ENCODE data around the gene PROP1.
A peak's percentile ranks its signal among the peaks of the same experiment; 100 is the strongest.
"Not testable (repeated sequence)": the region's sequence is repeated elsewhere in the genome, so short reads cannot be mapped to it uniquely, and the experiment has no call there.

PROP1 gene

DNA sequence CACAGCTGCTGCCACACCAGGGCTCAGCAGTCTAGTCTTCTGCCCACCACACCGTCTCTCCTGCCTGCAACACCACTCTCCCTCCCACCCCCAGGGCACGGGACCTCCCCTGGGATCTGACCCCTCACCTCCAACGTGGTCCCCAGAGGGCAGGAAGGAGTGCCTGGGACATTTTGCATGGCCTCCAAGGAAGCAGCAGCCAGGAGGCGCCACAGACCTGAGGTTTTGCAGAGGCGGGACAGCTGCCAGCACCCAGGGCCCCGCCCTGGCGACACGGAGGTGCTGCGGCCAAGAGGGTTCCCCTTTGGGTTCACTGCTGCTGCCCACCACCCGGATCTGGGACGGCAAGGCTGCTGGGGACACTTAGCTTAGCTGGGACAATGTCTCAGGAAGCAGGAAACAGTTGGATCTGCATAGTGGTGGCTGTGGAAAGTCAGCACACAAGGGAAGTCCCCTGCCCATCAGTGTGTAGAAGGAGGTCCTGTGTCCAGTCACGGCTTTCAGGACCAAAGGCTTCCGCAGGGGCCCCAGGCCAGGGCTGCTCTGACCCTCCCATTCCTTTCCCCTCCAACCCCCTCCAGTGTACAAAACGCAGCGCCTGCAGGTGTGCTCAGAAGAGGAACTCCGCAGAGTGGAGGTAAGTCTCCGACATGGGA is 13.8 kb downstream of the PROP1 start:
- DNase-seq = peak; percentile 68

DNA sequence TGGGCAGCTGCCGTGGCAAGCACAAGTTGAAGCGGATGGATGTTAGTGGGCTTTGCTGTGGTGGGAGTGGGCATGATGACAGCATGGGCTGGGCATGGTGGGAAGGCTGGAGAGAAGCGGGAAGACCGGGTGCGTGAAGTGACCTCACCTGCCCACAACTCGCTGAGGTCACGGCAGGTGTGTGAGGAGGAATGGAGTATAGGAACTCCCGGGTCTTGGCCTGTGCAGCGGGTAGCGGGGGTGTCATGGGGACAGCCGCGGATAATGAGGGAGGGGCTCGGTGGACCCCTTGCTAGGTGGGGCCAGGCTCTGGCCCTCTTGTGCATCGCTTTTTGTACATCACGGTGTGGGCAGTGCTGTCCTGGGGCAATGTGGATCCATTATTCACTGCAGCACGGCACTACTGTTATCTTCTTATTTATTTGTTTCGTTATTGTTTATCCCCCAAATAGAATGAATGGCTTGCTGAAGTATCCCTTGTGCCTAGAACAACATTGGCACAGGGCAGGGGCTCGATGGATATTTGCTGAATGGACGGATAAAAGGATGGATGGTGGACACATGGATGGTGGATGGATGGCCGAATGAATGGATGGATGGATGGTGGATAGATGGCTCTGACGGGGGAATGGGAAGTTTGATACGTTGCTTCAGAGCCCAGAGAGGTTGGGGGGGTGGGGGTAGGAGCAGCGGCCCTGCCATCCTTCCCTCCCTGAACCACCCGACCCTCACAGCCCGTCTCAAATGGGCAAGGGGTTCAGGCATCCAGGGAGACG is 14.6 kb downstream of the PROP1 start:
- DNase-seq = no peak

DNA sequence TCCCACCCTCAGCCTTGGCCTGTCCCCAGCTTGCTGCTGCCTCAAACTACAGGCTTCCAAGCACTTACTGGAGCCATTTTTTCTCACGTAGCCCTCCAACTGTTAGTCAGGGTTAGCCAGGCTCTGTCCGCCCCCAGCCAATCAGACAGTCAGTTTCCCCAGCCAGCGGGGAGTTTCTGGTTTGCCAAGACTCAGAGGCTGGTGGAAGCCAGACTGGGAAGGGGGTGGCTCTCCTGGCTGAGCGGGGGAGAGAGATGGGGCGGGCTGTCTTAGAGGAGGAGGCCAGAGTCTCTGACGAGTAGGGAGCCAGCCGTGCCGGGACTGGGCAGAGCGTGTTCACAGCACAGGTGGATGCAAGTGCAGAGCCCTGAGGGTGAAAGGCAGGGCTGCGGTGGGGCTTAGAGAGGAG is 15.3 kb downstream of the PROP1 start:
- no peak for DNase-seq

DNA sequence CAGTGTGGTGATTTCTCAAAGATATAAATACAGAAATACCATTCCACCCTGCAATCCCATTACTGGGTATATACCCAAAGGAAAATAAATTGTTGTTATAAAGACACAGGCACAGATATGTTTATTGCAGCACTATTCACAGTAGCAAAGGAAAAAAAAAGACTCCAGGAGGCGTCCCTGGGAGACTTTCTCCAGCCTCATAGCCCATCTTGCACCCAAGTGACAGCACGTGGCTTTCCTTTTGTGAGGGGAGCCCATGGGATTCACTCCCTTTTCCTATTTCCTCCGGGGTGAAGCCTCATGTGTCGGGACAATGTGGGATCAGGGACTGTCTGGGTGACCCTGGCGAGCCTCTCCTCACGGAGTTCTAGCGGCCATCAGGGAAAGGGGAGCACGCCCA is 18.4 kb downstream of the PROP1 start:
- not testable (repeated sequence) for DNase-seq

DNA sequence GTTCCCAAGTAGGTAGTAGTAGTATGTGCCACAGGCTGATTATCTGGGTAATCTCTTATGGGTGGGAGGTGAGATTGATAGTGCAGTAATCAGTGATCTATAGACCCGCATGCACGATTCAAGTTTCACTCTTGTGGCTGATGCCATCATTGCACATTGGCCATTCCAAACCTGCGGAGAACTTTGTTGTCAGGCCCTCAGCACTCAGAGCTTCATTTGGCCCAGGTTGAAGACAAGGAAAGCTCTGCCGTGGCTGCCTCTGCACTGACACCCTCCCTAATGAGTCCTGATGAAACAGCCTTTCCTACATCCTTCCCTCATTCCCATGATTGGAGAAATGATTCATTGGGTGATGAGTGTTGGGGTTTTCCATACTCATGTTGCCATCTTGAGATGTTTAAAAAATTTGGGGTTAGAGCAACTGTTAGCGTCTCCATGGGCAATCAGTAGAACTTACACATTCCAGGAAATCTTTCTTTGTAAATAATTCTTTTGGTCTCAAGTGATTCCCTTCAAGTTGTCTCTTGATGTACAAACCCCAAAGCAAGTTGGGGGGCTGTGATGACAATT is 22.9 kb downstream of the PROP1 start:
- DNase-seq = no peak

DNA sequence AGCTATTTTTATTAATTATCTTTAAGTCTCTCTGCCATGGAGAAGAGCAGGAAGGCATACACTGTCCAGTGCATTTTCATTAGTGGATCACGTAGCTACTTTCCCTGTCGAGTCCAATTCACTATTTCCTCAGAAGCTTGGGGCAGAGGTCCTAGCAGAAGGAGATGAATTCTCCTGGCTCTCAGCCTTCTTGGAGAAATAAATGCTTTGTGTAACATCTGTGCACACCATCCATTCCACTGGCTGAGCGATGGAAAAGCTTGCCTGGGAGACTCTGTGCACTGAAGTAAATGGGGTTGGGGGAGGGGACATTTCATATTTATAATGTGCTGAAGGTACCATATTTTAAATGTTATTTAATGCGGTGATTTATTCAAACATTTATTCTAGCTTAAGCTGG is 23.4 kb downstream of the PROP1 start:
- no peak for DNase-seq

DNA sequence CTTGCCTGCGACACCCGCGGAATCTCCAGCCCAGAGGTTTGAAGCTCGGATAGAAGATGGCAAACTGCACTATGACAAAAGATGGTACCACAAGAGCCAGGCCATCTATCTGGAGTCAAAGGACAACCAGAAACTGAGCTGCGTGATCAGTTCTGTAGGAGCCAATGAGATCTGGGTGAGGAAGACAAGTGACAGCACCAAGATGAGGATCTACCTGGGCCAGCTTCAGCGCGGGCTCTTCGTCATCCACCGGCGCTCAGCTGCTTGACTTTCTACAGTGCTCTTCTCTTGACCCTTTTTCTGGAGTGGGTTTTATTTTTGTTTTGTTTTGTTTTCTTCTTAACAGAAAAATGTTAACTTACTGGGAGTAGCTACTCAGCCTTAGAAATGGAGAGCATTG is 24.0 kb downstream of the PROP1 start:
- DNase-seq = not testable (repeated sequence)

DNA sequence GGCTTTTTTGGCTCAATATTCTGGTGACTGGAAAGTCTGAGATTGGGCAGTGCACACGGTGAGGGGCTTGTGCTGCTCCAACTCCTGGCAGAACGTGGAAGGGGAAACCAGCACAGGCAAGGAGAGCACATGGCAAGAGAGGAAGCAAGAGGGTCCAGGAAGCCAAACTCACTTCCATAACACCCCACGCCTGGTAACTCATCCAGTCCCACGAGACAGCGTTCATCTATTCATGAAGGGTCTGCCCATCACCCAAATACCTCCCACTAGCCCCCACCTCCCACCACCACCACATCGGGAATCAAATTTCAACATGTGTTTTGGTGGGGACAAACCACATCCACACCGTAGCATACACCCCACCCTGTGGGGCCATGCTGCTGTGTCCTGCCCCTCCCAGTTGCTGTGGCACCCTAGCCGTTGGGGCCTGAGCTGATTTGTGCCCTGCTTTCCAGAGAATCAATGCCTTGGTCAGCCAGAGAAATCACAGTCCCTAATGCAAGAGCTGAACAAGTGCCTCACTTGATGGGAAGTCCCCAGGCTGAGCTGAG is 27.3 kb downstream of the PROP1 start:
- no peak for DNase-seq

DNA sequence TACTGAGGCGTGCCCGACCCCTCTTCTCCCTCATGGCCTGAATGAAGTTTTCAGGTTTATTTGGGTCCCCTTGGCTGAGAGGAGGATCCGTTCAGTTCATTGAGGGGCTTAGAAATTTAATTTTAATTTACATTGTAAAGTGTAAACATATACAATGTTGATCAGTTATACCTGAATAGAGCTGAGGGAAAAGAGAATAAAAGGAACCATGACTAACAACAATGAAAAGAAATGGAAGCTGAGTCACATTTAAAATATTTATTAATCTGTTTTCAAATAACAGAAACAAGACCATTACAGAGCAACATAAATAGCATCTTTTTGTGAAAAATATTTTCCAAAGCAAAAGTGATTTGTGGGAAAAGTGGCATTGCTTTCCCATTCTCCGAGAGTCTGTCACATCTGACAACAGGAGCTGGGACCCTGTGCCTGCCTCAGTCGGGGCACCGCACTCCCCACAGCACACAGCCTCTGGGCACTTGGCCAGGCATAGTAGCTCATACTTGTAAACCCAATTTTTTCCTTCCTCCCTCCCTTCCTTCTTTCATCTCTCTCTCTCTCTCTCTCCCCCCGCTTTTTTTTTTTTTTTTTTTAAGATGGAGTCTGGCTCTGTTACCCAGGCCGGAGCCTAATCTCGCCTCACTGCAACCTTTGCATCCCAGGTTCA is 28.7 kb downstream of the PROP1 start:
- DNase-seq = no peak

DNA sequence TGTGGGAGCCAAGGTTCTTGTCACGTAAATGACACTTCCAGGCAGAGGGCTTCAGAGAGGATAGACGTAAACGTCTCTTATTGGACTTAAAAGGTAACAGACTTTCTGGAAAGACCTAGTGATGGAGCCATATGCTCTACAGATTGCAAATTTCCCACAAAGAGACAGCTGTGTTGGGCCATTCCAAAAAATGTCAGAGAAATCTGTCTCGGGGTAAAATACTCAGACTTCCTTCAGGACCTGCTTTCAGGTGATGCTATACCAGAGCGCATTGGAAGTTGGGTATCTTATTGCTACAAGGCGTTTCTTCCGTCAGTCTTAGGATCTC is 29.2 kb downstream of the PROP1 start:
- no peak for DNase-seq

DNA sequence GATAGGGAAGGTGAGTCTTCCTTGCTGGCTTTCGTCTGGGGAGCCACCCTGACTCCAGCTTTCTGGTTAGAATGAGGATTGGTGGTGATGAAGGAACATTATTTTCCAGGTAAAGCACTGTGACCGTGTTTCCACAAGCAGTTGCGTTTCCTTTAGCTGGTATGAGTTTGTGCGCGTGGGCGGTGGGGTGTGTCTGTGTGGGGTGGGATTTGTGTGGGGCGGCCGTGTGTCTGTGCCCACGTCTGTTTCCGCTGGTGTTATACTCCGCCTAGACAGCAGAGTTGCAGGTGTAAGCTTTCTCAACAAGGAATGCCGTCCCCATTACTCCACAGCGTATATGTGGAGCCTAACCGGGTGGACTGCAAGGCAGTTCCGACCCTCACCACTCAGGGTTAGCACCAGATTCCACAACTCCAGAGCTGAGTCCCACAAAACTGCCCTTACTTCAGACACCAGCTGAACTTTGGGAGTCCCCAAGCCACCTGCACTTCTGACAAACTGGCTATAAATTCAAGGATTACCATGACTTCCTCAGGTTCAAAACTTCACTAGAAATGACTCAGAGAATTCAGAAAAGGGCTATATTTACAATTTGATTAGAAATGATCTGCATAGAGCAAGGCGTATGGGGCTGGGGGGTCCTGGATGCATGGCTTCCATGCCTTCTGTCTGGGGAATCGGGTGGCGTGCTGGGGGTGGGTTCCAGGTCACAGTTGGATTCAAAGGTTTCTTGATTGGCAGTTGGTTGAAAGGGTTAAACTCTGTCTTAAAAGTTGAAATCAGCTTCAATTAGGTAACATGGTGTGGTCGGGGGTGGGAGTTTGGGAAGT is 29.8 kb downstream of the PROP1 start:
- DNase-seq = no peak

DNA sequence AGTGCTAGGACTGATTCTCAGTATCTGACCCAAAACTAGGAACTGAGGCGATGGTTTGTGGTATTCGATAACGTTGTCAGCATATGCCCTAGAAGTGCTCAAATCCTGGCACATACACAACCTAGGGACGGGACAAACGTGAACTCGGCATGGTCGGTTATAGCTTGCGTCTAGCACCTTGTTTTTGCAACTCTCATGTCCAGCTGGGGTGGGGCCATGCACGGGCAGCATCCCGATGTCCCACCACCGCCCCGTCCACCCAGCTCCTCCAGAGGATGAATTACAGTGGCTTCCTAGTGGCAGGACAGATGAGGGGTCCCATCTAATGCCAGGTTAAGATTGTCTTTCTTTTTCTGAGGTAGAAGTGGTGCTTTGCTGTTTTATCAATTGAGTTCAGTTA is 31.6 kb downstream of the PROP1 start:
- no peak for DNase-seq

DNA sequence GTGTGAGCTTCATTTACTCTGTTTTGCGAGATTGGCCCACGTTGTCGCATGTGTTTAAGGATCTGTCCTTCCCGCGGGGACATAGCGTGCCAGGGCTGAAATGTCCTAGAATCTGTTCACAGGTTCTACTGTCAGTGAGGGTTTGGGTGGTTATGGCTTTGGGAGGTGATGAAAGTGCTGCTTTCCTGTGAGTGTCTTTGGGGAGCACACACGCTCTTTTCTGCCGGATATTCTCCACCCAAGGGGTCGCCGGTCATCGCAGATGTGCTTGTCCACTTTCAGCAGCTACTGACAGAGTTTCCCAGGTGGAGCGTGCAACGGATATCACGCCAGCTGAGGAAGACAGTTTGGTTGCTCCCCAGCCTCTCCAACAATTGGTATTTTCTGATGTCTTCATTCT is 32.1 kb downstream of the PROP1 start:
- DNase-seq = no peak

DNA sequence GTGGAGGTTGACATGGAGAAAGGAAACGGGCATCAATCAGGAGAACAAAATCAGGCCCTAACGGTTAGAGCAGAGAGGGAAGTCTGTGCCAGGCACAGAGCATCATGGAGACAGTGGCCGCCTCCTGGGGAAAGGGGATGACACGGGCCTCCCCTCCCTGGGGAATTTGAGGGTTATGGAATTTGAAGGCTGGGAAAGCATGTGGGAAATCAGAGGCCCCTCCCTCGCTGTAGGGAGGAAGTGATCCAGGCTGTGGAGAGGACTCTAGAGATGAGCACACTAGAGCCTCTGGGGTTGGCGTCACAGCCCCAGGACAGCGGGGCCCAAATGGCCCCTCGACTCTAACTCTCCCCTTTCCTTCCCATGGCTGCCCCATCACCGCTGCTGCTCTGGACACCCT is 36.7 kb downstream of the PROP1 start:
- DNase-seq = no peak

DNA sequence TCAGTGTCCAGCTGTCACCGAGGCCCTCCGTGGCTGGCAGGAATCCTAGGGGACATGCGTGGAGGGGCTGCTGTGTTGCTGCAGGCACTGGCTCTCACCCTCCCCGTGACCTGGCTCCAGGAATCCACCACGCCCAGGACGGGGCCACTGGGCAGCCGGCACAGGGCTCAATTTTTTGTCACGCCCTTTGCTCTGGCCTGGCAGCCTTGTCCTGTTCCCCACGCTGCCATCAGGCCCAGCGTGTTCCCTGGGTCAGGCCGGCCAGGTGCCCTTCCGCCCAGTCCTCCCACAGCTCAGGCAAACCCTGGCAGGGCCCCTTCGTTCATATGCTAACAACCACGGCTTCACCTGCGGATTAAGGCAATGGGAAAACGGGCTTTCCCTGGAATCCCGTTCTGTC is 37.3 kb downstream of the PROP1 start:
- no peak for DNase-seq

DNA sequence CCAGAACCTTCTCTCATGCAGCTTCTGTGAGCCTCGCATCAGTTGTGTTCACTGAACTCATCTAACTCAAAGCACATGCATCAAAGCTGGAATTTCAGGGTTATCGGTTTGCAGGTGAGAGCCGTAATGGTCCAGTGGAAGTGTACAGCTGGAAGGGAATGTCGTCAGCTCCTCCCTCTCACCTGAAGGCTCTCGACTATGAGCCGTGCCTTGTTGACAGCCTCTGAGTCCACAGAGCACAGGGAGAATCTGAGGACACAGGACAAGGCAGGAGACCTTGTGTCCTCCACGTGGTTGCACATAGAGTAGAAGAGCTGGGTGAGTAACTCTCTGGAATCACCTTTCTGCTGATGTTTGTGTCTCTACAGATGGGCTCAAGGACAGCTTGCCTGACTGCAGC is 38.8 kb downstream of the PROP1 start:
- no peak for DNase-seq

DNA sequence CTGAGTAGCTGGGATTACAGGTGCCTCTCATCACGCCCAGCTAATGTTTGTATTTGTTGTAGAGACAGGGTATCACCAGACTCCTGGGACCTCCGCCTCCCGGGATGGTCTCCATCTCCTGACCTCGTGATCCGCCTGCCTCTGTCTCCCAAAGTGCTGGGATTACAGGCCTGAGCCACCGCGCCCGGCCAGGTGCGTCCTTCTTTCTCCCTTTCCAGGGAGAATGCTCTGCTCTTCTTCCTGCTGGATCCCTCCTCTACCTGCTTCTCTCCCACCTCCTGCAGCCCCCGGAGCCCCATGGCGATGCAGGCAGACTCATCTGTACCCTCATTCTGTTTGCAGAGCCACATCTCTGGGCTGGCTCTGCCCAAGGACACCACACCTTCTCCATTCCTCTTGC is 42.9 kb downstream of the PROP1 start:
- DNase-seq = not testable (repeated sequence)

DNA sequence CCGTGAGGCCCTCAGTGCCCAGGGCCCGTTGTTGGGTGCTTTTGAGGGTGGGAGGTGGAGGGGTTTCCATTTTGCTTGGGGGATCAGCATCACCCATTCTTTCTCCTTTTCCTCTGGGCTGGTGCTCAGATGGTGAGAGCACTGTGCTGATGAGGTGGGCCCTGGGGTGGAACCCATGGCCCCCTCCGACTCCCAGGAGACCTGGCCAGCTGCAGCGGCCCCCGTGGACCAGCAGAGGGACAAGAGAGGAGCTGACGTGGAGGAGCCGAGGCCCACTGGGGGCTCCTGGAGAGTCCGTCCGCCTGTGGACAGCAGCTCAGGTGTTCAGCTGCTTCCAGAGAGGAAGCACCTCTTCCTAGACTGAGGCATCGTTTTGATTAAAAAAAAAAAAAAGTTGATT is 46.4 kb downstream of the PROP1 start:
- DNase-seq = not testable (repeated sequence)

DNA sequence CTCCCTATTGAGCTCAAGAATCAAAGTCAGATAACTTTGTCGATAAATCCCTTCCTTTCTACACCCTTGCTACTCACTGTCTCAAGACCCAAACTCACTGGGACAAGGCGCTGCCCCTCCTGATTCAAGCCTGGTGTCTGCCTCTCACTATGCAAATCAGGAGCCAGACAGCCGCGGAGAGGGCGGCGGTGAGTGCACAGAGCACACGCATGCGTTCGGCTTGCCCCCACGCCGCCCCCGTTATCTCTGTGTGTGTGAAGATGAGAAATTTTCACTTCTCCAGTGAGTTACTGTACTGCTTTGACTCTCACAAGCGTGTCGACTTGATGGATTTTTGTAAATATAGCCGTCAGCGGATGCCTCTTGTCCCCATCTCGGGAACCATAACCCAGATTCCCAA is 47.0 kb downstream of the PROP1 start:
- DNase-seq = not testable (repeated sequence)

DNA sequence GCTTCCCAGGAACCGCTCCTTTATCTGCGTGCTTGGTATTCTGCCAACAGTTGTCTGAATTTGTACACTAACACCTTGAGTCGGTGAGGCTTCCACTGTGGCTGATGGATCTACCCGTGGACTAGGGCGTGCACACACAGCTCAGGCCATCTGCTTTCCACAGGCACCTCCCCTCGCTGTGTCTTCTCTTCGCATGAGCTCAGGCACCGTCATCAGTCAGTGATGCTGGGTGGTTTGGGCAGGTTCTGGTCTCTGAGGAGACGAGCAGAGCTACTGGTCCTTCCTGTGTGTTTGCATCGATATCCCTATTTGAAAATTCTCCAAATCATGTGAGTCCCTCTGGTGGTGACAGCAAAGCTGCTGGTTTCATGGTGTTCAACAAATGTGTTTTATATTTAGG is 48.1 kb downstream of the PROP1 start:
- not testable (repeated sequence) for DNase-seq

DNA sequence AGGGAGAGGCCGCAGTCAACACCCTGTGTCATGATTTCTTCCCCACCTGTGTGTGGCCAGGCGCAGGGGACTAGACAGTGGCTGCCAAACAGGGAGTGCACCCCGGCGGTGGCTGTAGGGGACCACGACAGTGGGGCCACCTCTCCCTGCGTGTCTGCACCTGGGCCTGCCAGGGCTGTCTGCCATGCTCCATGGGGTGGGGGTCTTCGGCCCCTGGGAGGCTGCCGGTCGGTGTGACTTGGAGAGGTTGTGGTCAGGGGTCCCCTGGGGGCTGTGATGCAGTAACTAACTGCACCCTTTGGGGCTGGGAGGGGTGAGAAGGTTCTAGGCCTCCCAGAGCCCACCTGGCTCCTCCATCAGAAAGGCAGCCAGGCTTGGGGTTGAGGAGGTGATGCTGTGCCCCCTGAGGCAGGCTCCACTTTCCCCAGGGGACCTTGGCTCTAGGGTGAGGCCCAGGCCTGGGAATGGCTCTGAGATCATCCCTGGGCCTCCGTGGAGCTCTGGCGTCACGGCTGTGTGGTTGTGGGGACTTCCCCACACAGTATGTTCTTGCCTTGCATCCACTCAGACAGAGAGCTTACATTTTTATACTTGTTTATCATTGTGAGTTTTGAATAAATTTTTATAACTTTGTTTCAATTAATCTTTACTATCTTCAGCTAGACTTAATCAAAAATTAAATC is 50.3 kb downstream of the PROP1 start:
- DNase-seq = not testable (repeated sequence)

DNA sequence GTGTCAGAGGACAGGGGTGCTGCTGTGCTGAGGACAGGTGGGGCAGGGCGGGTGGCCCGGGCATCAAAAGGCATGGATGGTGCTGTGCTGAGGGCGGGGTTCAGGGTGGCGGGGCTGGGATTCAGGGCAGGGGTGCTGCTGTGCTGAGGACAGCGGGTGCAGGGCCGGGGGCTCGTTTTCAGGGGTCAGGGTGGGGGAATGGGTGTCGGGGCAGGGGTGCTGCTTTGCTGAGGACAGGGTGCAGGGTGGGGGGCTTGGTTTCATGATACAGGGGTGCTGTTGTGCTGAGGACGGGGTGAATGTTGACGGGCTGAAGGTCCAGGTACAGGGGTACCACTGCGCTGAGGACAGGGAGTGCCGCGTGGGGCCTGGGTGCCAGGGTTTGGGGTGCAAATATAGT is 50.9 kb downstream of the PROP1 start:
- DNase-seq = not testable (repeated sequence)
